HG02571 (cell line): ENCODE results near the gene DKKL1.

Source experiments
- ATAC-seq: cut with Tn5 transposase; IDR thresholded peaks from one replicate; pipeline ENCODE4 v1.9.1; 2021; ENCODE audit warnings: mild to moderate bottlenecking, moderate library complexity; ENCODE audit not compliant: unreplicated experiment

DKKL1 gene

GRCh38 chr19:49391581-49392399 is 28.1 kb downstream of the DKKL1 start:
- peak; percentile 51 for ATAC-seq

- no peak for ATAC-seq
Observed at GRCh38 chr19:49393881-49394280, 30.2 kb downstream of the DKKL1 start.

GRCh38 chr19:49395581-49396407 is 32.1 kb downstream of the DKKL1 start:
- no peak for ATAC-seq

- no peak for ATAC-seq
Observed at GRCh38 chr19:49396738-49397505, 33.2 kb downstream of the DKKL1 start.

GRCh38 chr19:49398001-49398615 is 34.4 kb downstream of the DKKL1 start:
- no peak for ATAC-seq

GRCh38 chr19:49398931-49399330 is 35.3 kb downstream of the DKKL1 start:
- no peak for ATAC-seq

GRCh38 chr19:49400029-49400428 is 36.4 kb downstream of the DKKL1 start:
- no peak for ATAC-seq

- ATAC-seq = no peak
Observed at GRCh38 chr19:49403404-49404187, 39.9 kb downstream of the DKKL1 start.

GRCh38 chr19:49407079-49407478 is 43.4 kb downstream of the DKKL1 start:
- no peak for ATAC-seq

- ATAC-seq = no peak
Observed at GRCh38 chr19:49407482-49408015, 43.9 kb downstream of the DKKL1 start.

GRCh38 chr19:49408816-49409440 is 45.3 kb downstream of the DKKL1 start:
- no peak for ATAC-seq

- no peak for ATAC-seq
Observed at GRCh38 chr19:49409441-49410029, 45.9 kb downstream of the DKKL1 start.

- ATAC-seq = no peak
Observed at GRCh38 chr19:49411681-49412326, 48.1 kb downstream of the DKKL1 start.

GRCh38 chr19:49413348-49413747 is 49.7 kb downstream of the DKKL1 start:
- no peak for ATAC-seq

- no peak for ATAC-seq
Observed at GRCh38 chr19:49414256-49414655, 50.6 kb downstream of the DKKL1 start.

GRCh38 chr19:49415102-49415809 is 51.6 kb downstream of the DKKL1 start:
- no peak for ATAC-seq

- no peak for ATAC-seq
Observed at GRCh38 chr19:49415810-49416200, 52.1 kb downstream of the DKKL1 start.

- no peak for ATAC-seq
Observed at GRCh38 chr19:49417088-49417487, 53.4 kb downstream of the DKKL1 start.
